ENCODE measurements around the gene LY6G6C.

LY6G6C gene

GRCh38 chr6:31765559-31765909 lies 44.0 kb upstream of the LY6G6C start:
- Histone ChIP-seq H2AFZ (ENCODE audit: low read depth, low read length) (no peak overlapping the region), H2BK15ac (ENCODE audit: low read depth, poor library complexity, severe bottlenecking) (no peak overlapping the region), H3K9me3 (ENCODE audit: control insufficient read depth, low read length) (no peaks in the 10 kb centered on the region), H3K27ac (ENCODE audit: low read length, poor library complexity, severe bottlenecking) (no peak overlapping the region), H2BK120ac (ENCODE audit: low read depth, low read length) (no peak overlapping the region), H3K4ac (ENCODE audit: low read depth in 1 of 2, low read length in 2 of 2) (no peak overlapping the region), H3K79me1 (replicated peaks; ENCODE audit: low read length, poor library complexity, severe bottlenecking) (no peaks in the 10 kb centered on the region), H3K36me3 (ENCODE audit: control insufficient read depth in 1 of 2, insufficient read depth in 2 of 2, low read depth in 1 of 2, low read length in 2 of 2) (peaks cover 8 to 18% of the 10 kb centered on the region in 2 experiments), H3K18ac (ENCODE audit: low read depth in 1 of 2, low read length in 2 of 2) (no peak overlapping the region), H4K91ac (ENCODE audit: low read length) (no peak overlapping the region), H4K8ac (ENCODE audit: low read length) (no peak overlapping the region), H3K14ac (ENCODE audit: low read length in 2 of 2) (no peak overlapping the region), H2BK5ac (ENCODE audit: low read depth, low read length, poor library complexity, severe bottlenecking) (no peak overlapping the region), H3K9ac (ENCODE audit: low read length) (no peak overlapping the region), H3K27me3 (ENCODE audit: control insufficient read depth in 1 of 2, insufficient read depth in 1 of 2, low read length in 2 of 2) (peaks cover 0 to 6% of the 10 kb centered on the region in 2 experiments), H3K4me3 (ENCODE audit: insufficient read depth in 1 of 2, low read depth in 1 of 2, low read length in 2 of 2) (no peak overlapping the region), H2BK12ac (ENCODE audit: low read length in 2 of 2) (no peak overlapping the region), H3K23ac (ENCODE audit: low read length in 2 of 2) (no peak overlapping the region), H2AK5ac (ENCODE audit: low read length, severe bottlenecking) (no peak overlapping the region), H3K4me1 (ENCODE audit: control insufficient read depth, insufficient read depth, low read depth, low read length) (peaks cover 12% of the 10 kb centered on the region), H3K4me2 (ENCODE audit: low read length, poor library complexity, severe bottlenecking) (no peak overlapping the region)
- no peak for DNase-seq
- WGBS: 96% methylated on average over 5 of the region's 9 CpGs

DNA sequence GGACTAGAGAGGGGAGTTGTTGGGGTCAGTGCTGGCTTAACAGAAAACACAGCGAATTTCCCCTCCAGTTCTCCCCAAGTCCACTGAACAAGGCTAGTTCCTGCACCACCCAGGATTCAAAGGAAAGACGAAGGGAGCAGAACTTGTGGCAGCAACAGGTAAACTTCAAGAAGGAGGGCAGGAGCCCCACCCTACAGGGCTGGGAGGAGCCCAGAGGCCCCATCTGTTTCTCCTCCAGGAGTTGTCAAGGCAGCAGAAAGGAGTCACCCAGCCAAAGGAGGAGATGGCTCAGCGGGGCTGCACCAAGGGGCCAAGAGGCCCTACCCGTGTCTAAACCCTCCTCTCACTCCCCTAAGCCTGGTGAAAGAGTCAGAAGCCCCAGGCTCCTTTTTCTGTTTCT lies 42.7 kb upstream of the LY6G6C start:
- no peaks in the 10 kb centered on the region for H3K9me3 ChIP-seq (ENCODE audit: control insufficient read depth, low read length)
- H3K9ac ChIP-seq (ENCODE audit: low read length): no peak overlapping the region
- no peak overlapping the region for H3K4me2 ChIP-seq (ENCODE audit: low read length, poor library complexity, severe bottlenecking)
- H3K23ac ChIP-seq (ENCODE audit: low read length in 2 of 2): no peak overlapping the region
- H3K4me3 ChIP-seq (ENCODE audit: insufficient read depth in 1 of 2, low read depth in 1 of 2, low read length in 2 of 2): no peak overlapping the region
- H4K8ac ChIP-seq (ENCODE audit: low read length): peak overlapping the region; percentile 57
- peak overlapping the region; percentile 67 for H2BK120ac ChIP-seq (ENCODE audit: low read depth, low read length)
- H2BK12ac ChIP-seq (ENCODE audit: low read length in 2 of 2): no peak overlapping the region
- H2AFZ ChIP-seq (ENCODE audit: low read depth, low read length): no peak overlapping the region
- no peak overlapping the region for H4K91ac ChIP-seq (ENCODE audit: low read length)
- no peak overlapping the region for H3K27ac ChIP-seq (ENCODE audit: low read length, poor library complexity, severe bottlenecking)
- peaks cover 15 to 24% of the 10 kb centered on the region in 2 experiments for H3K36me3 ChIP-seq (ENCODE audit: control insufficient read depth in 1 of 2, insufficient read depth in 2 of 2, low read depth in 1 of 2, low read length in 2 of 2)
- DNase-seq: no peak
- peaks cover 0 to 6% of the 10 kb centered on the region in 2 experiments for H3K27me3 ChIP-seq (ENCODE audit: control insufficient read depth in 1 of 2, insufficient read depth in 1 of 2, low read length in 2 of 2)
- WGBS: 93% methylated on average over 3 of the region's 4 CpGs
- no peak overlapping the region for H3K14ac ChIP-seq (ENCODE audit: low read length in 2 of 2)
- no peak overlapping the region for H3K4ac ChIP-seq (ENCODE audit: low read depth in 1 of 2, low read length in 2 of 2)
- H3K4me1 ChIP-seq (ENCODE audit: control insufficient read depth, insufficient read depth, low read depth, low read length): peaks cover 12% of the 10 kb centered on the region
- no peak overlapping the region for H2BK5ac ChIP-seq (ENCODE audit: low read depth, low read length, poor library complexity, severe bottlenecking)
- peak overlapping the region in 1 of 2 experiments; percentile 37 for H3K18ac ChIP-seq (ENCODE audit: low read depth in 1 of 2, low read length in 2 of 2)
- no peaks in the 10 kb centered on the region for H3K79me1 ChIP-seq (replicated peaks; ENCODE audit: low read length, poor library complexity, severe bottlenecking)
- H2AK5ac ChIP-seq (ENCODE audit: low read length, severe bottlenecking): no peak overlapping the region
- H2BK15ac ChIP-seq (ENCODE audit: low read depth, poor library complexity, severe bottlenecking): no peak overlapping the region

DNA sequence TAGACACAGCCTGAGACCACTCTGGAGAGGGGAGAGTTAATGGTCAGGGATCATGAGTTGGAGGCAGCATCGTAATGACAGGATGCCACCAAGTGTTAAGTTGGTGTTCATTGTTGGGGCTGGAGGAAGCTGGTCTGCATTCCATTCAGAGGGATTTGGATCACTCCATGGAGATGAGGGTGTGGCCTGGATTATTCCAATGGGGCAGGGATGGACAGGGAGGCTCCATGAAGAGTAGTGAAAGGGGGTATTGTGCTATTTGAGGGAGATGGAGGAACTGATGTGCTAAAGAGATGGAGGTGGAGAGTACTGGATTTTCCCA lies 42.0 kb upstream of the LY6G6C start:
- Histone ChIP-seq H3K79me1 (replicated peaks; ENCODE audit: low read length, poor library complexity, severe bottlenecking) (no peaks in the 10 kb centered on the region), H3K4me2 (ENCODE audit: low read length, poor library complexity, severe bottlenecking) (no peak overlapping the region), H2BK15ac (ENCODE audit: low read depth, poor library complexity, severe bottlenecking) (peak overlapping the region; percentile 36), H3K27ac (ENCODE audit: low read length, poor library complexity, severe bottlenecking) (no peak overlapping the region), H4K8ac (ENCODE audit: low read length) (peak overlapping the region; percentile 94), H3K4me3 (ENCODE audit: insufficient read depth in 1 of 2, low read depth in 1 of 2, low read length in 2 of 2) (no peak overlapping the region), H2AK5ac (ENCODE audit: low read length, severe bottlenecking) (no peak overlapping the region), H3K27me3 (ENCODE audit: control insufficient read depth in 1 of 2, insufficient read depth in 1 of 2, low read length in 2 of 2) (peaks cover 0 to 6% of the 10 kb centered on the region in 2 experiments), H3K4ac (ENCODE audit: low read depth in 1 of 2, low read length in 2 of 2) (peak overlapping the region; percentile 9 to 27), H3K14ac (ENCODE audit: low read length in 2 of 2) (peak overlapping the region in 1 of 2 experiments; percentile 28), H2BK120ac (ENCODE audit: low read depth, low read length) (no peak overlapping the region), H3K23ac (ENCODE audit: low read length in 2 of 2) (no peak overlapping the region), H2BK12ac (ENCODE audit: low read length in 2 of 2) (peak overlapping the region in 1 of 2 experiments; percentile 37), H3K9ac (ENCODE audit: low read length) (peak overlapping the region; percentile 47), H3K36me3 (ENCODE audit: control insufficient read depth in 1 of 2, insufficient read depth in 2 of 2, low read depth in 1 of 2, low read length in 2 of 2) (peaks cover 15 to 27% of the 10 kb centered on the region in 2 experiments), H4K91ac (ENCODE audit: low read length) (peak overlapping the region; percentile 98), H3K9me3 (ENCODE audit: control insufficient read depth, low read length) (no peaks in the 10 kb centered on the region), H2AFZ (ENCODE audit: low read depth, low read length) (no peak overlapping the region), H3K18ac (ENCODE audit: low read depth in 1 of 2, low read length in 2 of 2) (peak overlapping the region; percentile 80 to 84), H2BK5ac (ENCODE audit: low read depth, low read length, poor library complexity, severe bottlenecking) (no peak overlapping the region), H3K4me1 (ENCODE audit: control insufficient read depth, insufficient read depth, low read depth, low read length) (peaks cover 12% of the 10 kb centered on the region)
- DNase-seq: peak; percentile 36
- 2% methylated on average over 1 of the region's 1 CpG for WGBS

DNA sequence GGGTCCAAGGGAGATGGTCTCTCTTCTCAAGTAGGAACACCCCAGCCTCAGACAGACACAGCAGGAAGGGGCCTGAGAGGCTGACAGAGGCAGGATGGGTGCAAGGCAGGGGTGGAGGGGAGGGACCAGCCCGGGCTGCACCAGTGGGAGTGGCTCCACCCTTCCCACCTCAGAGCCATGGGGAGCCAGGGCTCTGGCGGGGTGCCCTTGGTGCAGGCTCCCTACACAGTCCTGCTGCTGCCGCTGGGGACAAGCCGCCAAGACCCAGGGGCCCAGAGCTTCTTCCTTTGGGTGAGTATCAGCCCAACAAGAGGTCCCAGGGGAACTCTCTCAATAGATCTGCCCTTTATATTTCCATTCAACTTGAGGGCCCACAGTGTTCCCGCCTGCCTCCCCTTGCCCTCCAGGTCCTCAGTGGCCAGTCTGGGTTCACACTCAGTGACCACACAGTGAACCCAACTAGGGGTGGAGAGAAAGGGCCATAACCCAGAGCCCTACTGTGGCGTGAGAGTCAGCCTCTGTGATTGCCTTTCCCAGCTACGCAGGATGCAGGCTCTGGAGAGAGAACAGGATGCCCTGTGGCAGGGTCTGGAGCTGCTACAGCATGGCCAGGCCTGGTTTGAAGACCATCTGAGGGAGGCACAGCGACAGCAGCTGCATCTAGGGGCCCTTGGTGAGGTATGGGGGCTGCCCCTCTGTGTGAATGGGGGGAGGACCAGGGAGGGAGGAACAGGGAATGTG lies 41.5 kb upstream of the LY6G6C start:
- H3K23ac ChIP-seq (ENCODE audit: low read length in 2 of 2): no peak overlapping the region
- peak overlapping the region; percentile 47 for H3K9ac ChIP-seq (ENCODE audit: low read length)
- WGBS: 84% methylated on average over 8 of the region's 8 CpGs
- H3K9me3 ChIP-seq (ENCODE audit: control insufficient read depth, low read length): no peaks in the 10 kb centered on the region
- peak overlapping the region; percentile 80 to 84 for H3K18ac ChIP-seq (ENCODE audit: low read depth in 1 of 2, low read length in 2 of 2)
- no peak overlapping the region for H3K27ac ChIP-seq (ENCODE audit: low read length, poor library complexity, severe bottlenecking)
- H3K4me2 ChIP-seq (ENCODE audit: low read length, poor library complexity, severe bottlenecking): no peak overlapping the region
- H4K91ac ChIP-seq (ENCODE audit: low read length): peak overlapping the region; percentile 98
- H2AK5ac ChIP-seq (ENCODE audit: low read length, severe bottlenecking): peak overlapping the region; percentile 53
- H3K4ac ChIP-seq (ENCODE audit: low read depth in 1 of 2, low read length in 2 of 2): peak overlapping the region; percentile 42 to 78
- H3K36me3 ChIP-seq (ENCODE audit: control insufficient read depth in 1 of 2, insufficient read depth in 2 of 2, low read depth in 1 of 2, low read length in 2 of 2): peaks cover 15 to 27% of the 10 kb centered on the region in 2 experiments
- no peak overlapping the region for H2BK5ac ChIP-seq (ENCODE audit: low read depth, low read length, poor library complexity, severe bottlenecking)
- peak overlapping the region; percentile 94 for H4K8ac ChIP-seq (ENCODE audit: low read length)
- no peak overlapping the region for H3K4me3 ChIP-seq (ENCODE audit: insufficient read depth in 1 of 2, low read depth in 1 of 2, low read length in 2 of 2)
- H2BK15ac ChIP-seq (ENCODE audit: low read depth, poor library complexity, severe bottlenecking): peak overlapping the region; percentile 36
- DNase-seq: no peak
- H3K4me1 ChIP-seq (ENCODE audit: control insufficient read depth, insufficient read depth, low read depth, low read length): peaks cover 12% of the 10 kb centered on the region
- peaks cover 0 to 6% of the 10 kb centered on the region in 2 experiments for H3K27me3 ChIP-seq (ENCODE audit: control insufficient read depth in 1 of 2, insufficient read depth in 1 of 2, low read length in 2 of 2)
- peak overlapping the region; percentile 20 for H2AFZ ChIP-seq (ENCODE audit: low read depth, low read length)
- H3K14ac ChIP-seq (ENCODE audit: low read length in 2 of 2): peak overlapping the region in 1 of 2 experiments; percentile 61
- H2BK120ac ChIP-seq (ENCODE audit: low read depth, low read length): peak overlapping the region; percentile 64
- H2BK12ac ChIP-seq (ENCODE audit: low read length in 2 of 2): peak overlapping the region; percentile 59 to 83
- no peaks in the 10 kb centered on the region for H3K79me1 ChIP-seq (replicated peaks; ENCODE audit: low read length, poor library complexity, severe bottlenecking)
